IMR-90 (cell line): ENCODE results near the gene KMT5C.

ENCODE experiments used
- CEBPB ChIP-seq: IDR thresholded peaks from 2 replicates; pipeline ENCODE4 v1.6.1; 2012; ENCODE audit warnings: low read depth, low read length, improper control_type of control experiment
- CHD1 ChIP-seq: IDR thresholded peaks from 2 replicates; pipeline ENCODE4 v1.6.1; 2012; ENCODE audit warnings: low read depth, low read length, improper control_type of control experiment
- CTCF ChIP-seq: conservative IDR thresholded peaks from 2 replicates; pipeline ENCODE4 v1.5.1; 2012; ENCODE audit warnings: mild to moderate bottlenecking, low read depth, low read length, improper control_type of control experiment
- ELK1 ChIP-seq: fragments of 150-350 bp; IDR thresholded peaks from 2 replicates; pipeline ENCODE4 v1.6.1; 2016; ENCODE audit warnings: low read depth, mild to moderate bottlenecking, low read length, moderate library complexity, borderline replicate concordance
- MAFK ChIP-seq: IDR thresholded peaks from 2 replicates; pipeline ENCODE4 v1.6.1; 2012; ENCODE audit warnings: low read depth, low read length, improper control_type of control experiment
- MXI1 ChIP-seq: IDR thresholded peaks from 2 replicates; pipeline ENCODE4 v1.6.1; 2012; ENCODE audit warnings: low read depth, mild to moderate bottlenecking, low read length, moderate library complexity, borderline replicate concordance
- POLR2A ChIP-seq: IDR thresholded peaks from 2 replicates; pipeline ENCODE4 v1.6.1; 2012; ENCODE audit warnings: mild to moderate bottlenecking, low read depth, low read length
- RAD21 ChIP-seq: IDR thresholded peaks from 2 replicates; pipeline ENCODE4 v1.6.1; 2012; ENCODE audit warnings: low read length, improper control_type of control experiment
- RCOR1 ChIP-seq: IDR thresholded peaks from 2 replicates; pipeline ENCODE4 v1.6.1; 2012; ENCODE audit warnings: mild to moderate bottlenecking, low read length, improper control_type of control experiment; ENCODE audit not compliant: insufficient replicate concordance
- RFX5 ChIP-seq: IDR thresholded peaks from 2 replicates; pipeline ENCODE4 v1.8.0; 2012; ENCODE audit warnings: low read depth, mild to moderate bottlenecking, low read length, moderate library complexity
- SMC3 ChIP-seq: fragments of 150-350 bp; IDR thresholded peaks from 2 replicates; pipeline ENCODE4 v1.6.1; 2016; ENCODE audit warnings: low read depth, mild to moderate bottlenecking, antibody characterized with exemption, low read length, moderate library complexity
- USF2 ChIP-seq: fragments of 150-350 bp; IDR thresholded peaks from 2 replicates; pipeline ENCODE4 v1.6.1; 2017; ENCODE audit warnings: mild to moderate bottlenecking, antibody characterized with exemption, low read length, low read depth

GRCh38 chr19:55297267-55297666 lies 42.4 kb upstream of the KMT5C start:
- TF ChIP-seq POLR2A: no peak
- TF ChIP-seq RAD21: no peak
- TF ChIP-seq USF2: no peak
- no peak for TF ChIP-seq CTCF
- TF ChIP-seq RFX5: no peak
- TF ChIP-seq MAFK: no peak
- TF ChIP-seq RCOR1: no peak
- TF ChIP-seq MXI1: no peak
- TF ChIP-seq SMC3: no peak
- no peak for TF ChIP-seq CEBPB
- no peak for TF ChIP-seq ELK1
- no peak for TF ChIP-seq CHD1
